Measurements from ENCODE around the gene TBC1D22A. TPM values are rescaled to one million over a fixed set of nuclear protein-coding genes. Genes with fewer than 3 reads are reported as not detected.

TBC1D22A gene
- total RNA-seq, 1 donor from 2014 or later: 14.3 TPM

DNA sequence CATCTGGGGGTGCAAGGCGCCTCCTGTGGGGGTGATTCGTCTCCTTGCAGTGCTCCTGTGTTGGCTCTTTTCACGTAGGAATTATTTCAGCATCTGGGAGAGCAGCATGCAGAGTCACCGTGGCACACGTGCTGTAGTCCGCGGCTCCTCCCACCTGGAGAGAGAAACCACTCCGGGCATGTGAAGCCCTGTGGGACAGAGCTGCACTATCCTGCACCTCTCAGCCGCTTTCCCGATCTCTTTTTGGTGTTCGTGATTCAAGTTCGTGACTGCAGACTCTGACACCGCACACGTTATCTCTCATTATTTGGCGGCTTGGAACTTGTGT is 394.6 kb downstream of the TBC1D22A start:
- Mint-ChIP-seq H3K36me3 (ENCODE audit: low read depth) (no peaks in the 10 kb centered on the region), H3K4me1 (peaks cover under 1% of the 10 kb centered on the region), H3K27ac (ENCODE audit: unreplicated experiment) (no peak overlapping the region), H3K4me3 (no peak overlapping the region), H3K9me3 (no peaks in the 10 kb centered on the region), H3K27me3 (ENCODE audit: low read depth) (no peaks in the 10 kb centered on the region)
- no peak for DNase-seq (ENCODE audit: low read depth, low spot score)
- TF ChIP-seq, protein P1, sequence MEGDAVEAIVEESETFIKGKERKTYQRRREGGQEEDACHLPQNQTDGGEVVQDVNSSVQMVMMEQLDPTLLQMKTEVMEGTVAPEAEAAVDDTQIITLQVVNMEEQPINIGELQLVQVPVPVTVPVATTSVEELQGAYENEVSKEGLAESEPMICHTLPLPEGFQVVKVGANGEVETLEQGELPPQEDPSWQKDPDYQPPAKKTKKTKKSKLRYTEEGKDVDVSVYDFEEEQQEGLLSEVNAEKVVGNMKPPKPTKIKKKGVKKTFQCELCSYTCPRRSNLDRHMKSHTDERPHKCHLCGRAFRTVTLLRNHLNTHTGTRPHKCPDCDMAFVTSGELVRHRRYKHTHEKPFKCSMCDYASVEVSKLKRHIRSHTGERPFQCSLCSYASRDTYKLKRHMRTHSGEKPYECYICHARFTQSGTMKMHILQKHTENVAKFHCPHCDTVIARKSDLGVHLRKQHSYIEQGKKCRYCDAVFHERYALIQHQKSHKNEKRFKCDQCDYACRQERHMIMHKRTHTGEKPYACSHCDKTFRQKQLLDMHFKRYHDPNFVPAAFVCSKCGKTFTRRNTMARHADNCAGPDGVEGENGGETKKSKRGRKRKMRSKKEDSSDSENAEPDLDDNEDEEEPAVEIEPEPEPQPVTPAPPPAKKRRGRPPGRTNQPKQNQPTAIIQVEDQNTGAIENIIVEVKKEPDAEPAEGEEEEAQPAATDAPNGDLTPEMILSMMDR (conservative IDR thresholded peaks at IDR 0.05): no peak

DNA sequence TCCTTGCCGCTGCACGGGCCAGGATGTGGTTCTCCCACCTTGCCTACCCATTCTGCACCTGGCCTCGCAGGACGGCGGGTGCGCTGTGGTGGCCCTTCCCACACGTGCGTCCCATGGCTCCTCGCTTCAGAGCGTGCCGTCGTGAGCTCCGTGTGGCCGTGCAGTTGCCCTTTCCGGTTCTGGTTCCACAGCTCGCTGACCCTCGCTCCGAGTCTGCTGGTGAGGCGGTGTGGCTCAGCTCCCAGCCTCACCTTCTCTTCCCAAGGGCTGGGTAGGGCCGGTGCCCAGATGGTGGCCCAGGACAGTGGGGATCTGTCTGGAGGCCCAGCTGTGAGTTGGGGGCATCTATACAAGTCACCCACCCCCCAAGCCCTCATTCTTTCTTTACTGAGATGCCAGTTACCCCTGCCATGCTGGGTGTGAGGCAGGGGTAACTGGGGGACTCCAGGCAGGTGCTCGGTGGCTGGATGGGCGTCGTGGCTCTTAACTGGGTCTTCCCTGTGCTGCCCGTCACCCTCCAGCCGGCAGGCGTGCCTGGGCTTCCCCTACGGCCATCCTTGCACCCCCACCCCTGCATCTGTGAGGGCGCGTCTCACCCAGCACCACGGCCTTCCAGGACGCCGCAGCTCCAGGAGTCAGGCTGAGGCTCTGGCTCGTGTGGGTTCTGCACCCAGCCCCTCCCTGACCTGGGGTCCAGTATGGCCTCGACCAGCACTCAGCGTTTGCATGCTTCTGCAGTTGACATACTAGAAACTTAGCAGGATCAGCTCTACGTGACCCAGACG is 395.2 kb downstream of the TBC1D22A start:
- Mint-ChIP-seq H3K36me3 (ENCODE audit: low read depth) (no peaks in the 10 kb centered on the region), H3K4me1 (peaks cover 5% of the 10 kb centered on the region), H3K9me3 (no peaks in the 10 kb centered on the region), H3K4me3 (no peak overlapping the region), H3K27ac (ENCODE audit: unreplicated experiment) (no peak overlapping the region), H3K27me3 (ENCODE audit: low read depth) (no peaks in the 10 kb centered on the region)
- DNase-seq (ENCODE audit: low read depth, low spot score): no peak
- TF ChIP-seq, protein P1 (conservative IDR thresholded peaks at IDR 0.05): no peak

DNA sequence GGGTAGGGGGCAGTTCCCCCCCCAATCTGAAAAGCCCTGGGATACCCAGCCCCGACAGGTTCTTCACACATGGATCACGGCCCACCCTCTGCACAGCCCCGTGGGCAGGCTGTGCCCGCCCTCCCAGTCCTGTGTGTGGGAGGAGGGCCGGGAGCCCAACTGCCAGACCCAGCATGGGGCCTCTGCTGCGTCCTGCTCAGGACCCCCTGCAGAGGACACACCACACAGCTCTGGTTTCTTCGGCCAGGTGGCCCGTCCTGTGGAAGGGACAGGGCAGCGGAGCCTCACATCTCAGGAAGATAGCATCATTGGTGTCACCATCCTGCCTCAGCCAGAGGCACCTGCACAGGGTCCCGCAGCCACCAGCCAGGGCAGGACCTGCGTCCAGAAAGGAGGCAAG is 396.0 kb downstream of the TBC1D22A start:
- no peaks in the 10 kb centered on the region for H3K27me3 Mint-ChIP-seq (ENCODE audit: low read depth)
- H3K9me3 Mint-ChIP-seq: no peaks in the 10 kb centered on the region
- peaks cover 8% of the 10 kb centered on the region for H3K4me1 Mint-ChIP-seq
- TF ChIP-seq, protein P1 (conservative IDR thresholded peaks at IDR 0.05): no peak
- H3K36me3 Mint-ChIP-seq (ENCODE audit: low read depth): no peaks in the 10 kb centered on the region
- no peak for DNase-seq (ENCODE audit: low read depth, low spot score)
- no peak overlapping the region for H3K4me3 Mint-ChIP-seq
- H3K27ac Mint-ChIP-seq (ENCODE audit: unreplicated experiment): no peak overlapping the region

DNA sequence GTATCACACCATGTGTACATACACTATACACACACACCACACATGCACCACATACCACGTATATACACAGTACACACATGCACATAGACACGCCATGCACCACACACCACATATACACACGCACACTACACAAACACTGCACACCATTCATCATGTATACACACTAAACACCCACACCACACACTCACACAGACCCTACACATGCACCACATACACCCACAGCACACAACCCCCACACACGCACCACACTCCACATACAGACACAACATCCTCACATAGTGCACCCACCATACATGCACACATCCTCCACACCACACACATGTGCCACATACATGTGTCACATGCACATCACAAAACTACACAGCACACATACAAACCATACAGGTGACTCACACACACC is 397.1 kb downstream of the TBC1D22A start:
- Mint-ChIP-seq H3K4me3 (no peak overlapping the region), H3K27me3 (ENCODE audit: low read depth) (peaks cover 2% of the 10 kb centered on the region), H3K36me3 (ENCODE audit: low read depth) (no peaks in the 10 kb centered on the region), H3K4me1 (peaks cover 20% of the 10 kb centered on the region), H3K9me3 (no peaks in the 10 kb centered on the region), H3K27ac (ENCODE audit: unreplicated experiment) (no peak overlapping the region)
- no peak for DNase-seq (ENCODE audit: low read depth, low spot score)
- TF ChIP-seq, protein P1 (conservative IDR thresholded peaks at IDR 0.05): no peak

DNA sequence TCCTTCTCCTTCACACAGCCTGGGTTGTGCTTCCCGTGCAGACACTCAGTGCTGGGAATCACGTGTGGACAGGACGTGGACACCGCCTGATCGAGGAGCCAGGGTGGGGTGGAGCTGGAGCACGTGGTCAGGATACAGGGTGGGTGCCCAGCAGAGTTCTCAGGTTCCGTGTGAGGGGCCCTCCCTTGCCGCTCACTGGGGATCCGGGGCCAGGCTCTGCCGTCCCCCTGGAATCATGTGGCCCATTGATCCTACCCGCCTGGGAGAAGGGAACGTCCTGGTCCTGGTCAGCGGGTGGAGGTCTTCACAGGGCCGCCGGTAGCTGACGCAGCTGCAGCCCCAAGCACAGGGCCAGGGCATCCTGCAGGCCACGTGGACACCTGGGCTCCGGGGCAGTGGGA is 397.7 kb downstream of the TBC1D22A start:
- DNase-seq (ENCODE audit: low read depth, low spot score): no peak
- Mint-ChIP-seq H3K27ac (ENCODE audit: unreplicated experiment) (no peak overlapping the region), H3K4me1 (peaks cover 25% of the 10 kb centered on the region), H3K9me3 (no peaks in the 10 kb centered on the region), H3K36me3 (ENCODE audit: low read depth) (no peaks in the 10 kb centered on the region), H3K4me3 (no peak overlapping the region), H3K27me3 (ENCODE audit: low read depth) (peaks cover 4% of the 10 kb centered on the region)
- TF ChIP-seq, protein P1 (conservative IDR thresholded peaks at IDR 0.05): no peak

All from neural crest cell (in vitro differentiated cells).